Stimulated activated CD4-positive, alpha-beta T cell treated with anti-CD3 and anti-CD28 coated beads, Interleukin-12 subunit alpha, Interleukin-12 subunit beta, amount 100 ng/mL, for 48 hours (primary cell): ENCODE measurements around the gene CHRM1.

ENCODE experiments used
- DNase-seq, 3 donors: peaks; one replicate each; pipeline ENCODE4 v3.0.0-alpha.2; 2020; ENCODE audit warnings: low read depth in 2 of 3, low spot score in 1 of 3

The CHRM1 gene

DNA sequence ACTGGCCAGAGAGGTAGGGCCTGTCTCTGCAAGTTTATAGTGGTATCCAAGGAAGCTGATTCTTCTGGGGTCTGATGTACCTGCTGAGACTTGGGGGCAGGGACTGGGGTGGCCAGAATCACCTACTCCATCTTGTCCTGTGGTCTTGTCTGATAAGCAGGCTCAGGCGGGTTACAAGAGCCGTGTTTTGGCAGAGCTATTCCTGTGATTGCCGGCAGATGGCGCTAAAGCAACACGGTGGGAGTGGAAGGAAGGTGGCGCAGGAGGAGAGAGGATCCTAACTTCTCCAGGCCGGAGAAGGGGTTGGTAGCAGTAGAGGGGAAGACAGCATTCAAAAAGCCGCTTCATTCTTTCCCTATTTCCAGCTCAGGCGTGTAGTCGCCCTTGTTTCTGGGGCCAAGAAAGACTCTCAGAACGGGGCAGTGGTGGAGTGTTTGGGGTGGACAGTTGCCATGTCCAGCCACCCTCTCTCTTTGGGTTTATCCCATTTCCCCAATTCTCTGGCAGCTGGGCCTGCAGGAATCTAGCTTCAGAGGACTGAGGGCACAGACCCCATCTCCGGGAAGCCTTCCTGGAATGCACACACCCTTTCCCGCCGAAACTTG lies 15.1 kb downstream of the CHRM1 start:
- DNase-seq = peak; percentile 68 to 87 (median 70)

DNA sequence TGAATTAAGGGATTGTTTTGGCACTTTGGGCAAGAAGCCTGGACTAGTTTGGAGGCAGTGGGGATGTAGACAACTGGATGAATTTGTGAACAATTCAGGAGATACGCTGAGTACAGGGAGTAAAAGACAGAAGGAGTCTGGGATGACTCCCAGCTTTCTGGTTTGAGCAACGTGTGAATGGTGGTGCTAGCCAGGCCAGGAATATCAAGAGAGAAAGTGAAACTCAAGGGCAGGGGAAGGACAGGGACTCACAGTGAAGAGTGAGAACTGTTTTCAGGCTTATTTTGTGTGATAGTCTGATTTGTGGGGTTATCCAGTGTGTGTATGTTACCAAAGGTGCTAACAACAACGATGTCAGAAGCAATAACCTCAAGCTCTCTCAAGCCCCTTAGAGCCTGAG lies 15.9 kb downstream of the CHRM1 start:
- no peak for DNase-seq

DNA sequence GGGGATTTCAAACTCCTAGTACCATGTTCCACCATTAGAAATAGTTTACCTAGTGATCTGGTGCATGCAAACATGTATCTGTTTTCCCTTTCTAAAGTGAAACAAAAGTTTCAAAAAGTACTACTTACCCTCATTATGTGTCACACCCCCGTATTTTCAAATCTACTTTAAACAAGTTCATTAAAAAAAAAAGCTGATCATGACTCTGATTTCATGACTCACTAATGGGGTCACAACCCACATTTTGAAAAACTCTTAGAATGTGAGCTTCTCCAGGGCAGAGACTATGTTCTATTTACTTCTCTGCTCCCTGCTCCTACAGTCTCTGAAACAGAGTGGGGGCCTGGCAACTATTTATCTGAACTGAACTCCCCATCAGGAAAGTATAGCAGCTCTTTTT lies 18.2 kb downstream of the CHRM1 start:
- no peak for DNase-seq

DNA sequence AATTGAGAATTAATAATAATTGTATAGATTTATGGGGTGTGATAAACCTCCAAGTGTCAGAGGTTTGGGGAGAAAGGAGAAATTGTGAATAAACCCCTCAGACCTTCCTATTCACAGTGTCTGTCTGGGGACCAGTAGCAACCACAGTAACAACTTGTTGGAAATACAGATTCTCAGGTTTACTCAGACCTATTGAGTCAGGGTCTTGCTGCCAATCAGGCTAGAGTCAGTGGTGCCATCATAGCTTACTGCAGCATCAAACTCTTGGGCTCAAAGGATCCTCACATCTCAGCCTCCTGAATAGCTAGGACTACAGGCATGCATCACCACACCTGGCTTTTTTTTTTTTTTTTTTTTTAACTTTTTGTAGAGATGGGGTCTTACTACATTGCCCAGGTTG lies 23.1 kb downstream of the CHRM1 start:
- no peak for DNase-seq

DNA sequence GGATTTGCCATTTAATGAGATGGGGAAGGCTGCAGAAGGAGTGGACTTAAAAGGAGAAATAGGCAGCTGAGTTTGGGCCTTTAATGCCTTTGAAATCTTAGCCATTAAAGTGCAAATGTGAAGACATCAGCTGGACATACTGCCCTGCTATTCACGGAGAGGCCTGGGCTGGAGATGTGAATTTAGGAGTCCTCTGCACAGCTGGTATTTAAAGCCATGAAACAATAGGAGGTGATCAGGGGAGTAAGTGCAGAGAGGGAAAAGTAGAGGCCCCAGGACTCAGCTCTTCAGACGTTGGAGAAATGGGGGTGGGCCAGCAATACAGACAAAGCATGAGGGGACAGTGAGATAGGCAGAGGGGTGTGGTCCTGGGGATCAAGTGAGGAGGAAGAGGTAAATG lies 23.9 kb downstream of the CHRM1 start:
- DNase-seq = no peak

DNA sequence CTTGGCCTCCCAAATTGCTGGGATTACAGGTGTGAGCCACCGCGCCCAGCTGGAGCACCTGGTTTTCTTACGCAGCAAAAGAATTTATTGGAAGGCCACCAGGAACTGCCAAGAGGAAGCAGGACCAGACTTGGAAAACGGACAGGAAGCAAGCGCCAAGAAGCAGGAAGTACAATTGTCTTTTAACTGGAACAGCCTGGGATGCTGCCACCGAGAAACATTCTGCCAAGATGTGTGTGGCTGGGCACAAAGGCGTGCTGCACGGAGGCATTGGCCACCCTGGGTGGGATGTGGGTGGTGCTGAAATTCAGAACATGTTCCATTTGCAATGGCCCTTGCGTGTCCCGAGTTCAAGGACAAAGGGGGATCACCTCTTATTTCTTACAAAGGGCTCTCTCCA lies 25.1 kb downstream of the CHRM1 start:
- no peak for DNase-seq

DNA sequence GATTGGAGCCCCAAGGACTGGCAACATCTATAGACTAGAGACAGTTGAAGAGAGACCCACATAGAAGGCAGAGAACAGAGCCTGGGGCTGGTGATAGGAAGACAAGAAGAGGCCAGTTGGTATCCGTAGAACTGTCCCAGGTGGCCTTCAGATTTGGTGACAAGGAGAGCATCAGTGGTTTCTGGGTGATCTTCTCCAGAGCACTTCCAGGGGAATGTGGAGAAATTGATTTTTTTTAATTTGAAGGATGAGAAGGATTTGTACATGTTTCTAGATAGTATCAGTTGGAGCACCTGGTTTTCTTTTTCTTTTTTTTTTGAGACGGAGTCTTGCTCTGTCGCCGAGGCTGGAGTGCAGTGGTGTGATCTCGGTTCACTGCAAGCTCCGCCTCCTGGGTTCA lies 25.7 kb downstream of the CHRM1 start:
- no peak for DNase-seq

DNA sequence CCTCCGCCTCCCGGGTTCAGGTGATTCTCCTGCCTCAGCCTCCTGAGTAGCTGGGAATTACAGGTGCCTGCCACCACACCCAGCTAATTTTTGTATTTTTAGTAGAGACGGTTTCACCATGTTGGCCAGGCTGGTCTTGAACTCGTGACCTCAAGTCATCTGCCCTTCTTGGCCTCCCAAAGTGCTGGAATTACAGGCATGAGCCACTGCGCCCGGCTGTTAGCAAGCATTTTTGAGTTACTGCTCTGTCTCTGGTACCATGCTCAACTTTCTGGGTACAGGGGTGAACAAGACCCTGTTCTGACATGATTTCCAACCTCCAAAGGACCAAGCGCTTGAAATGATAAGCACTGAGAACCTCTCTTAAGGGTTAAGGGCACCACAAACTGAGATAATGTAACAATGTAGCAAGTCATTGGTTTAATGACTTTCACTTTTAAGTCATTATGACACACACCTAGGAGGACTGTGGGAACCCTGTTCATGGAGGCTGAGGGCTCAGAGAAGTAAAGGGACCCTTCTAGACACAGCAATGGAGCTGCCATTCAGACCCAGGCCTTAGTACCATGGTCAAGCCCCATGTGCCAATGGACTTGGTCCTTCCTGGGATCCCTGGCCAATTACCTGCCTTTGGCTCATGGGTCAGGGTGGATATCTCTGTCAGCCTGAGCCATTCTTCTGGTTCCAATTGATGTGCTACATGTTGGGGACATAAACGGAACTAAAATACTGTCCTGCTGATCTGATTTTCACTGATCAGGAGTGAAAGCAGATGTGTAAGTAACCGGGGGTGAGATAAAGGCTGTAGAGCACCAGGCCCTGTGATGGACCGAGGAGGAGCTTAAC lies 28.9 kb downstream of the CHRM1 start:
- no peak for DNase-seq

DNA sequence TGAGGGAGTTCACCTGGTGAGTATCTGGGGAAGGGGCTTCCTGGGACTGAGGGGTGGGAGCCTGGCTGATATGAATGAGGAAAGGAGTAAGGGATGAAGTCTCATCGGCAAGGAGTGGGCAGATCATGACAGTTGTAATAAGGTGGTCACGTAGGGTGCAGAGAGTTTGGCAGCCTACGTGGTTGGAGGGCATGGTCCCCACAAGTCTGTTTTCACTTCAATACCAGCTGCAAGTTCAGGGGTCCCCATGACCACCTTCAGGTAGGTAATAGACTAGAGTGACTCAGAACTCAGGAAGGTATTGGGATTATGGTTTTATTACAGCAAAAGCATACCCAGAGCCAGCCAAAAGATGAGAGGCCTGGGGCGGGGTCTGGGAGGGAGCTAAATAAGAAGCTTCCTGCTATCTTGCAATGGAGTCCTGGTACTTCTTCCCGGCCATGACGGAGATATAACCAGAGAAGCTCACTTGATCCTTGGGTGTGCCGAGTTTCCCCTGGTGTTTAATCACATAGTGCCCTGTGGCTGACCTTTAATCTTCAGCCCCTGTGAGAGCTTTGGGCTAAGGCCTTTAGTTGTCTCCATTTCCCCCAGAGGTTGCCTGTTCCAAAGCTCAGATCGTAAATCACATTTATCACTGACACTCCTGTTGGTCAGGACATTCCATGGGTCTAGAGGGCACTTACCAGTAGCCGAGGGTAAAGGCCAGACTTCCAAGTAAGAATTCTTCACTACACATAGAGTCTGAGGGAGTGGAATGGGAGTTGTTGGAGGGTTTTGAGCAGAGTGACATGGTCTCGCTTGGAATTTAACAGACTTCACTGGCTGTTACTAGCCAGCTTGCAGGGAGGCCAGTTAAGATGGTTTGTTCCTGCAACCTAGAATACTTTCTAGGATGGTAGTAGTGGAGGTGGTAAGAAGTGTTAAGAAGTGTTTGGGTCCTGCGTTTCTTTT lies 31.4 kb downstream of the CHRM1 start:
- no peak for DNase-seq

DNA sequence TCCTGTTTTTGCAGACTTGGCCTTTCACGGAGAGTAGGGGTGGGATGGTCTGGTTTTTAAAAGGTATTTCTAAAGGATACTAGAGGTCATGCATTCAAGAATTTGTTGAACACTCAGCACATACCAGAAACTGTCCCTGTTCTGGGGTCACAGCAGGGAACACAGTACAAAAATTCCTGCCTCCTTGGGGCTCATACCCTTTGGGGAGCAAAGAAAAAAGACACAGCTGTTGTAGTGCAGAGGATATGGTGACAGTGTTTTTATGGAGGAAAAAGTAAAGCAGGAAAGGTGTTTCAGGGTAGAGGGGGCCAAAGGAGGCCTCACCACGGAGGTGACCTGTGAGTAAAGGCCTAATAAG lies 32.1 kb downstream of the CHRM1 start:
- no peak for DNase-seq

DNA sequence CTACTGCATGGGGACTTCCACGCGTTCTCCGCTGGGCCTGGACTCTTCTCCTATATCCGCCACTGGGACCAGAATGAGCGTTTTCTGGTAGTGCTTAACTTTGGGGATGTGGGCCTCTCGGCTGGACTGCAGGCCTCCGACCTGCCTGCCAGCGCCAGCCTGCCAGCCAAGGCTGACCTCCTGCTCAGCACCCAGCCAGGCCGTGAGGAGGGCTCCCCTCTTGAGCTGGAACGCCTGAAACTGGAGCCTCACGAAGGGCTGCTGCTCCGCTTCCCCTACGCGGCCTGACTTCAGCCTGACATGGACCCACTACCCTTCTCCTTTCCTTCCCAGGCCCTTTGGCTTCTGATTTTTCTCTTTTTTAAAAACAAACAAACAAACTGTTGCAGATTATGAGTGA lies 32.8 kb downstream of the CHRM1 start:
- DNase-seq = no peak

DNA sequence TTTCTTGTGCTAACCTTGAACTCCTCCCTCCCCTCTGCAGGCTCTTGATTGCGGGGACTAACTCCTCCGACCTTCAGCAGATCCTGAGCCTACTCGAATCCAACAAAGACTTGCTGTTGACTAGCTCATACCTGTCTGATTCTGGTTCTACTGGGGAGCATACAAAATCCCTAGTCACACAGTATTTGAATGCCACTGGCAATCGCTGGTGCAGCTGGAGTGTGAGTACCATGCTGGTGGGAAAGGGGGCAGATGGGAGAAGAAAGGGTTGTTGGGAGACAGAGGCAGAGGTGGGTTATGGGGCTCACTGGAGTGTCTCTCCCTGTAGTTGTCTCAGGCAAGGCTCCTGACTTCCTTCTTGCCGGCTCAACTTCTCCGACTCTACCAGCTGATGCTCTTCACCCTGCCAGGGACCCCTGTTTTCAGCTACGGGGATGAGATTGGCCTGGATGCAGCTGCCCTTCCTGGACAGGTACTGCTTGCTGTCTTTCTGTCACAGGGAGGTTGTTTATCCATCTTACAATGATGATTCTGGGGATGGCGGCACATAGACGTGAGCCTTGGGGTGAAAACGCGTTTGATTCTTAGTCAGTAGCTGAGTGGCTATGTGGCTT lies 35.9 kb downstream of the CHRM1 start:
- DNase-seq = no peak

DNA sequence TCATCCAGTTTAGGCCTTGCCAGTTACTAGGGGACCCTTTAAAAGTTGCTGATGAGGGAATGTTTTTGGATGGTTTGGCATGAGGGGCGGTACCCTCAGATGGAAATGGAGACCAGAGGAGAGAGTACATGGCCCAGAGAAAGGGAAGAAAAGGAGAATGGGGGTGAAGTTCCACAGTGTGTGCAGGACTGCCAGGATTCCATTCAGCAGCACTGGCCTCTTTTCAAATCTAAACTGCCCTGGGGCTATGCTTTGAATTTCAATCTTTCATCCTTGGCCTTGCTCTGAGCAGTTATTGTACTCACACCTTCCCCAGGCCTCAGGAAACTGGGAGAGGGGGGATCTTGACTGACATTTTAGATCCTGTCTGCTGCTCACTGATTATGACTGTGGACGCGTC lies 37.5 kb downstream of the CHRM1 start:
- no peak for DNase-seq

DNA sequence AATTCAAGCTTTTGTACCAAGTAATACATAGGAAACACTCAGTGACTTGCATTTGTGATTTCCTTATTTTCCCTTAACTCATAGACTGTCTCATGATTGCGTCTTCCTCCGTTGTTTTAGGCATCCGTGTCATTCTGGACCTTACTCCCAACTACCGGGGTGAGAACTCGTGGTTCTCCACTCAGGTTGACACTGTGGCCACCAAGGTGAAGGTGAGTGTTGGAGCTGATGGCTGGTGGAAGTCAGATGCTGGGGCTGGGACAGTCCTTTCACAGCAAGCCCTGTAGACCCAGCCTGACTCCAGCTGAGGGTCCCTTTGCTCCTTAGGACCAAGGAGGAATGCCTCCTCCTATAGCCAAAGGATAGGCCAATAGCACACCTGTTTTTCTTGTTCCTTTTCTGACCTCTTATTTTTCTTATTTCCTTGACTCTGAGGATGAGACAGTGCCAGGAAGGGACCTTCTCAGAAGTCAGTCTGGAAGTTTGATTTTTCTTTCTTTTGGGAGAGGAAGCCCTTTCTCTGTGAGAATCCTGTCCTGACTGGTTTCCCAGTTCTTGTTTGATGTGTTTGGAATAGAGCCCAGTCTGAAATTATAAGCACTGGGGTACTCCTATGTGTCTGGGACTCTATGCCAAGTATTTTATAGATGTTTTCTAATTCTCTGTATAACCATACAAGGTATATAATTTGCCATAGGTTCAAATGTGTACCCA lies 38.2 kb downstream of the CHRM1 start:
- no peak for DNase-seq

DNA sequence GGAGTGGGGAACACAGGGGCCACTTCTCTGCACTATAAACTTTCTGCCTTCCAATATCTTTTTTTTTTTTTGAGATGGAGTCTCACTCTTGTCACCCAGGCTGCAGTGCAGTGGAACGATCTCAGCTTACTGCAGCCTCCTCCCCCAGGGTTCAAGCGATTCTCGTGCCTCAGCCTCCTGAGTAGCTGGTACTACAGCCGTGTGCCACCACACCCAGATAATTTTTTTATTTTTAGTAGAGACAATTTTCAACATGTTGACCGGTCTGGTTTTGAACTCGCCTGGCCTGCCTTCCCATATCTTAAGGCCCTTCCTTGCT lies 38.8 kb downstream of the CHRM1 start:
- no peak for DNase-seq

DNA sequence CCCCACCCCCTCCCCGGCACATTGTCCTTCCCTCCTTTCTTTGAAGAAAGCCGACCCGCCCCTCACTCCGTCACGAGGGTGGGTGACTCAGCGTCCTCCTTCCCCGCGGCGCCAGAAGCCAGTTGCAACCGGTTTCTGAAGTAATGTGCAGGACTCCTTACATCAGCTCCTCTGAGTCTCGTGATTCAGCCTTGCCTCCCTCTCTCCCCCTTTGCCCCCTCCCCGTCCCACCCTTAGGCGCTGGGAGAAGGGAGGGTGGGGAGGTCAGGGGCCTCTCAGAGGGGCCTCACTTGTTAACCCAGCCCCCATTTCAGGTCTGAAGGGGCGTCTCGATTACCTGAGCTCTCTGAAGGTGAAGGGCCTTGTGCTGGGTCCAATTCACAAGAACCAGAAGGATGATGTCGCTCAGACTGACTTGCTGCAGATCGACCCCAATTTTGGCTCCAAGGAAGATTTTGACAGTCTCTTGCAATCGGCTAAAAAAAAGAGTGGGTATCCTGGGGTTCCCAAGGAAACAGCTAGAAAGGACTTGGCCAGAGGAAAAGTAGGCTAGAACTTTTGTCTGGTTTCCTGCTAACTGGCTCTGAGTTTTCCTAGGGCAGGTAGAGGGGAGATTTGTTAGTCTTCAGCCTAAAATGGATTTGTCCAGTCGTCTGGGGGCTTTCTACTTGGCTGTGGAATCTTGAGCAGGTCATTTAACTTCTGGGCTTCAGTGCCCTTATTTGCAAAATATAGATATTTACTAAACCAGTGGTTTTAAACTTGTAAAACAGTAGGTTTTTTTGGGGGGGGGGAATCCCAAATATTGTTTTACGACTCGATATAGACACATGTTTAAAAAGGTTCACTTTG lies 39.4 kb downstream of the CHRM1 start:
- DNase-seq = peak; percentile 93 to 94 (median 94)

DNA sequence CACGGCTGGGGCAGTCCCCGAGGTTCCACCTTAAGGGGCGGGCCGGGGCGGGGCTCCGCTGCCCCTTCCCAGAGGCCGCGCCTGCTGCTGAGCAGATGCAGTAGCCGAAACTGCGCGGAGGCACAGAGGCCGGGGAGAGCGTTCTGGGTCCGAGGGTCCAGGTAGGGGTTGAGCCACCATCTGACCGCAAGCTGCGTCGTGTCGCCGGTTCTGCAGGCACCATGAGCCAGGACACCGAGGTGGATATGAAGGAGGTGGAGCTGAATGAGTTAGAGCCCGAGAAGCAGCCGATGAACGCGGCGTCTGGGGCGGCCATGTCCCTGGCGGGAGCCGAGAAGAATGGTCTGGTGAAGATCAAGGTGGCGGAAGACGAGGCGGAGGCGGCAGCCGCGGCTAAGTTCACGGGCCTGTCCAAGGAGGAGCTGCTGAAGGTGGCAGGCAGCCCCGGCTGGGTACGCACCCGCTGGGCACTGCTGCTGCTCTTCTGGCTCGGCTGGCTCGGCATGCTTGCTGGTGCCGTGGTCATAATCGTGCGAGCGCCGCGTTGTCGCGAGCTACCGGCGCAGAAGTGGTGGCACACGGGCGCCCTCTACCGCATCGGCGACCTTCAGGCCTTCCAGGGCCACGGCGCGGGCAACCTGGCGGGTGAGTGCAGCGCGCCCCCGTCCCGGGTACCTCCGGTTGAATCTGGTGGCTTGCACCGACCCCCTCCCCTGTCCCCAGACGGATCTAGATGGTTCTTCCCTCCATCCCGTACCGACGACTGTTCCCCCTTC lies 40.2 kb downstream of the CHRM1 start, which contains the start of gene SLC3A2:
Gene SLC3A2, plus strand, starts transcription at position 94 of the 776 bp plus-strand sequence. Its CDS starts 128 bp downstream, at position 222.
- peak; percentile 67 to 83 (median 73) for DNase-seq

DNA sequence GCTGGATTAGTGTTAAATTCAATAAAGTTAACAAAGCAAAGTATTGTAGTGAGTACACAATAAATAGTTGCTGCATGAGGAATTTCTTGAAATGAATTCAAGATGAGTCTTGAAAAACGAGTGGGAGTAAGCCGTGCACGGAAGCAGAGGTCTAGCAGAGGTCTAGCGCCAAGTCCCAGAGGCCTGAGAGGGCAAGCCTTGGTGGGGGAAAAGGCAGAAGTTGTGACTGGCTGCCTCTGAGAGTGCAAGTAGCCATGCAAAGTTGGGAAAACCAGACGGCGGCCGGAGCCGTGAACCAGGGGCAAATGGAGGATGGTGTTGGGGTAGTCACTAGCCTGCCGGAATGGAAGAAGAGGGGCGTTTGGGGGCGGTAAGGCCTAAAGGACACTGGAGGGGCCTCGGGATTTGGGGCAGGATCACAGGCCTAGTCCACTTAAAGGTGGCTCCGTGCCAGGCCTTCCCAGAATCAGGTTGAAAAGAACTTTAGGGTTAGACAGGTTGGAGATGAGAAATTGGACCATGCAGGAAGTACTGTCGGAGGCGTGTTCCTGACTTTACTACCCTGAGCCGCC lies 40.8 kb downstream of the CHRM1 start:
- DNase-seq = peak; percentile 30 to 50 (median 41)
